Mesendoderm (in vitro differentiated cells): ENCODE results near the gene BOD1L2. TPM values are rescaled to one million over a fixed set of nuclear protein-coding genes. Genes with fewer than 3 reads are reported as not detected.

Experiments used
- DNase-seq: peaks from one replicate; pipeline ENCODE4 v3.0.0; 2013
- H2AK5ac ChIP-seq: 2 replicates; pipeline ENCODE4 v1.6.1; 2013; ENCODE audit warnings: low read length, inconsistent platforms
- H2BK120ac ChIP-seq: 2 replicates; pipeline ENCODE4 v1.6.1; 2013; ENCODE audit warnings: low read depth, mild to moderate bottlenecking, low read length, moderate library complexity, mixed read lengths
- H2BK15ac ChIP-seq: replicated peaks from 2 replicates; pipeline ENCODE4 v1.6.1; 2013; ENCODE audit warnings: low read depth, mild to moderate bottlenecking, moderate library complexity
- H2BK5ac ChIP-seq: 2 replicates; pipeline ENCODE4 v1.6.1; 2013; ENCODE audit warnings: low read length, inconsistent platforms
- H3K18ac ChIP-seq: 2 replicates; pipeline ENCODE4 v1.6.1; 2013; ENCODE audit warnings: mild to moderate bottlenecking, low read length, mixed read lengths
- H3K23ac ChIP-seq: one replicate; pipeline ENCODE4 v1.6.1; 2013; ENCODE audit warnings: low read length
- H3K27ac ChIP-seq: 2 replicates; pipeline ENCODE4 v1.5.1; 2013; ENCODE audit warnings: low read depth, mild to moderate bottlenecking, inconsistent platforms, low read length, moderate library complexity
- H3K27me3 ChIP-seq: 2 replicates; pipeline ENCODE4 v1.6.1; 2013; ENCODE audit warnings: low read length, control low read depth, mild to moderate bottlenecking, inconsistent platforms; ENCODE audit not compliant: insufficient read depth, poor library complexity
- H3K36me3 ChIP-seq: 2 replicates; pipeline ENCODE4 v1.6.1; 2013; ENCODE audit warnings: low read length, inconsistent platforms; ENCODE audit not compliant: control insufficient read depth, insufficient read depth
- H3K4ac ChIP-seq: one replicate; pipeline ENCODE4 v1.6.1; 2013; ENCODE audit warnings: low read depth, mild to moderate bottlenecking, low read length, moderate library complexity
- H3K4me1 ChIP-seq: 2 replicates; pipeline ENCODE4 v1.6.1; 2013; ENCODE audit warnings: low read depth, low read length, inconsistent platforms; ENCODE audit not compliant: control insufficient read depth
- H3K4me2 ChIP-seq: 2 replicates; pipeline ENCODE4 v1.6.1; 2013; ENCODE audit warnings: low read length
- H3K4me3 ChIP-seq: 2 replicates; pipeline ENCODE4 v1.5.1; 2013; ENCODE audit warnings: mild to moderate bottlenecking, low read length
- H3K56ac ChIP-seq: one replicate; pipeline ENCODE4 v1.6.1; 2013; ENCODE audit warnings: low read length
- H3K79me1 ChIP-seq: 2 replicates; pipeline ENCODE4 v1.6.1; 2013; ENCODE audit warnings: low read length, inconsistent platforms
- H3K79me2 ChIP-seq: 2 replicates; pipeline ENCODE4 v1.6.1; 2013; ENCODE audit warnings: mild to moderate bottlenecking, low read length; ENCODE audit not compliant: control insufficient read depth, insufficient read depth
- H3K9ac ChIP-seq: 2 replicates; pipeline ENCODE4 v1.6.1; 2013; ENCODE audit warnings: low read length, inconsistent platforms
- H4K5ac ChIP-seq: one replicate; pipeline ENCODE4 v1.6.1; 2013; ENCODE audit warnings: low read length
- H4K8ac ChIP-seq: one replicate; pipeline ENCODE4 v1.6.1; 2013; ENCODE audit warnings: low read depth, mild to moderate bottlenecking, control low read depth, low read length, moderate library complexity
- WGBS: extraction: QIAGEN DNeasy Blood & Tissue Kit; methylation state at CpG from one replicate; pipeline ENCODE4 v1.1.7; 2013; ENCODE audit warnings: low lambda C conversion rate, missing lambda C conversion rate; ENCODE audit not compliant: insufficient coverage; ENCODE audit errors: extremely low coverage; 5-methylcytosine and 5-hydroxymethylcytosine counted together
- polyA plus RNA-seq, 2 experiments: library from polyadenylated mRNA; stranded (reverse); fragments of 200-250 nt; gene quantifications; one replicate each; pipeline ENCODE4 v1.2.3, GENCODE V29; 2013

The BOD1L2 gene
- polyA plus RNA-seq (2013, experiment 1 of 2), result not detected
- not detected for polyA plus RNA-seq (2013, experiment 2 of 2)

- H3K79me1 ChIP-seq, result no peaks in the 10 kb centered on the region
- no CpG with 5 or more reads among the region's 50 CpGs for WGBS
- H3K4me1 ChIP-seq, result no peaks in the 10 kb centered on the region
Observed at GRCh38 chr18:57146956-57147636, at the start of gene BOD1L2. Gene BOD1L2, plus strand, starts transcription at chr18:57147087. Its CDS starts 226 bp downstream, at chr18:57147313.

GRCh38 chr18:57107140-57107832 is 39.6 kb upstream of the BOD1L2 start:
- no peaks in the 10 kb centered on the region for H3K27me3 ChIP-seq
- no peaks in the 10 kb centered on the region for H3K79me2 ChIP-seq
- H3K27ac ChIP-seq, result no peak overlapping the region
- H3K4me2 ChIP-seq, result no peak overlapping the region
- WGBS, result no CpG with 5 or more reads among the region's 4 CpGs
- no peak overlapping the region for H2BK15ac ChIP-seq
- H3K4me1 ChIP-seq, result no peaks in the 10 kb centered on the region
- H3K4ac ChIP-seq, result no peak overlapping the region
- no peaks in the 10 kb centered on the region for H3K36me3 ChIP-seq
- no peak overlapping the region for H3K4me3 ChIP-seq
- no peak overlapping the region for H3K23ac ChIP-seq
- H4K5ac ChIP-seq, result no peak overlapping the region
- peak; percentile 43 for DNase-seq
- no peak overlapping the region for H3K18ac ChIP-seq
- H3K56ac ChIP-seq, result no peak overlapping the region
- no peaks in the 10 kb centered on the region for H3K79me1 ChIP-seq
- no peak overlapping the region for H4K8ac ChIP-seq
- H2BK120ac ChIP-seq, result no peak overlapping the region
- no peak overlapping the region for H2BK5ac ChIP-seq
- no peak overlapping the region for H2AK5ac ChIP-seq
- no peak overlapping the region for H3K9ac ChIP-seq

More at GRCh38 chr18:57146956-57147636, at the start of gene BOD1L2:
- no peak within 1 kb of the TSS for H2BK120ac ChIP-seq
- H3K4ac ChIP-seq, result no peak within 1 kb of the TSS
- no peak within 1 kb of the TSS for H3K4me2 ChIP-seq
- H4K8ac ChIP-seq, result no peak within 1 kb of the TSS
- H3K36me3 ChIP-seq, result no peaks in the 10 kb centered on the region
- H3K18ac ChIP-seq, result no peak within 1 kb of the TSS
- H2BK15ac ChIP-seq, result no peak within 1 kb of the TSS
- no peak within 1 kb of the TSS for H2BK5ac ChIP-seq
- H3K27me3 ChIP-seq, result no peaks in the 10 kb centered on the region
- H3K27ac ChIP-seq, result no peak within 1 kb of the TSS
- H3K79me2 ChIP-seq, result no peaks in the 10 kb centered on the region
- no peak within 1 kb of the TSS for H3K9ac ChIP-seq
- H3K56ac ChIP-seq, result no peak within 1 kb of the TSS
- H3K23ac ChIP-seq, result no peak within 1 kb of the TSS
- H4K5ac ChIP-seq, result no peak within 1 kb of the TSS
- H3K4me3 ChIP-seq, result no peak within 1 kb of the TSS
- DNase-seq, result no peak
- no peak within 1 kb of the TSS for H2AK5ac ChIP-seq

- Histone ChIP-seq H3K27me3 (no peaks in the 10 kb centered on the region), H3K4me3 (no peak overlapping the region), H3K36me3 (no peaks in the 10 kb centered on the region), H4K8ac (no peak overlapping the region), H2BK5ac (no peak overlapping the region), H3K79me1 (no peaks in the 10 kb centered on the region), H3K23ac (no peak overlapping the region), H2AK5ac (no peak overlapping the region), H2BK120ac (no peak overlapping the region), H3K79me2 (no peaks in the 10 kb centered on the region), H2BK15ac (no peak overlapping the region), H3K4ac (no peak overlapping the region), H3K56ac (no peak overlapping the region), H3K4me1 (no peaks in the 10 kb centered on the region), H3K9ac (no peak overlapping the region), H3K18ac (no peak overlapping the region), H3K27ac (no peak overlapping the region), H4K5ac (no peak overlapping the region), H3K4me2 (no peak overlapping the region)
- DNase-seq, result no peak
- WGBS, result no CpG with 5 or more reads among the region's 4 CpGs
Observed at GRCh38 chr18:57110290-57110689, 36.6 kb upstream of the BOD1L2 start.

- Histone ChIP-seq H3K4me3 (no peak overlapping the region), H3K56ac (no peak overlapping the region), H3K18ac (no peak overlapping the region), H2AK5ac (no peak overlapping the region), H3K27me3 (no peaks in the 10 kb centered on the region), H3K4me2 (no peak overlapping the region), H3K79me2 (no peaks in the 10 kb centered on the region), H3K36me3 (no peaks in the 10 kb centered on the region), H3K9ac (no peak overlapping the region), H3K23ac (no peak overlapping the region), H3K79me1 (no peaks in the 10 kb centered on the region), H3K4ac (no peak overlapping the region), H4K5ac (no peak overlapping the region), H4K8ac (no peak overlapping the region), H3K27ac (no peak overlapping the region), H2BK5ac (no peak overlapping the region), H2BK120ac (no peak overlapping the region), H2BK15ac (no peak overlapping the region), H3K4me1 (no peaks in the 10 kb centered on the region)
- no peak for DNase-seq
- WGBS, result no CpG with 5 or more reads among the region's 4 CpGs
Observed at GRCh38 chr18:57113799-57114420, 33.0 kb upstream of the BOD1L2 start.

- H3K56ac ChIP-seq, result no peak overlapping the region
- no peaks in the 10 kb centered on the region for H3K36me3 ChIP-seq
- no peaks in the 10 kb centered on the region for H3K79me1 ChIP-seq
- H3K4me1 ChIP-seq, result no peaks in the 10 kb centered on the region
- H2BK120ac ChIP-seq, result no peak overlapping the region
- no peak overlapping the region for H2BK15ac ChIP-seq
- no peak overlapping the region for H4K8ac ChIP-seq
- WGBS, result no CpG with 5 or more reads among the region's 7 CpGs
- no peak overlapping the region for H2AK5ac ChIP-seq
- H3K79me2 ChIP-seq, result no peaks in the 10 kb centered on the region
- no peak overlapping the region for H4K5ac ChIP-seq
- no peak overlapping the region for H3K4me3 ChIP-seq
- H3K9ac ChIP-seq, result no peak overlapping the region
- no peak overlapping the region for H3K4me2 ChIP-seq
- no peak for DNase-seq
- H3K27me3 ChIP-seq, result no peaks in the 10 kb centered on the region
- H2BK5ac ChIP-seq, result no peak overlapping the region
- no peak overlapping the region for H3K27ac ChIP-seq
- no peak overlapping the region for H3K23ac ChIP-seq
- H3K18ac ChIP-seq, result no peak overlapping the region
- H3K4ac ChIP-seq, result no peak overlapping the region
Observed at GRCh38 chr18:57116598-57117132, 30.2 kb upstream of the BOD1L2 start.
